ENCODE measurements around the gene LRRC39.

The LRRC39 gene

GRCh38 chr1:100151679-100152078 lies 26.4 kb downstream of the LRRC39 start:
- DNase-seq (ENCODE audit: low read depth in 4 of 4, low spot score in 1 of 4) = no peak

GRCh38 chr1:100147875-100148274 lies 30.2 kb downstream of the LRRC39 start:
- no peak for DNase-seq (ENCODE audit: low read depth in 4 of 4, low spot score in 1 of 4)

- DNase-seq (ENCODE audit: low read depth in 4 of 4, low spot score in 1 of 4) = no peak
These were observed 31.1 kb downstream of the LRRC39 start for GRCh38 chr1:100146958-100147357.

- DNase-seq (ENCODE audit: low read depth in 4 of 4, low spot score in 1 of 4) = no peak
These were observed 32.9 kb downstream of the LRRC39 start for GRCh38 chr1:100145116-100145515.

- DNase-seq (ENCODE audit: low read depth in 4 of 4, low spot score in 1 of 4) = no peak
These were observed 35.7 kb downstream of the LRRC39 start for GRCh38 chr1:100142343-100142742.

GRCh38 chr1:100141192-100141591 lies 36.9 kb downstream of the LRRC39 start:
- no peak for DNase-seq (ENCODE audit: low read depth in 4 of 4, low spot score in 1 of 4)

- DNase-seq (ENCODE audit: low read depth in 4 of 4, low spot score in 1 of 4) = no peak
These were observed 40.5 kb downstream of the LRRC39 start for GRCh38 chr1:100137602-100138001.

GRCh38 chr1:100134872-100135271 lies 43.2 kb downstream of the LRRC39 start:
- DNase-seq (ENCODE audit: low read depth in 4 of 4, low spot score in 1 of 4) = no peak

- peak; percentile 77 to 91 (median 85) for DNase-seq (ENCODE audit: low read depth in 4 of 4, low spot score in 1 of 4)
These were observed 45.2 kb downstream of the LRRC39 start, which contains the start of the genes SASS6 and TRMT13 for GRCh38 chr1:100132566-100133477. SASS6 (minus strand) TSS chr1:100132930; CDS start chr1:100132814, 116 bp downstream. TRMT13 (plus strand) TSS chr1:100133163; CDS start chr1:100133169, 6 bp downstream.

GRCh38 chr1:100131623-100132022 lies 46.4 kb downstream of the LRRC39 start:
- no peak for DNase-seq (ENCODE audit: low read depth in 4 of 4, low spot score in 1 of 4)

- no peak for DNase-seq (ENCODE audit: low read depth in 4 of 4, low spot score in 1 of 4)
These were observed 47.4 kb downstream of the LRRC39 start for GRCh38 chr1:100130552-100131077.

- DNase-seq (ENCODE audit: low read depth in 4 of 4, low spot score in 1 of 4) = no peak
These were observed 50.8 kb downstream of the LRRC39 start for GRCh38 chr1:100127226-100127625.

- DNase-seq (ENCODE audit: low read depth in 4 of 4, low spot score in 1 of 4) = no peak
These were observed 55.9 kb downstream of the LRRC39 start for GRCh38 chr1:100122177-100122576.

GRCh38 chr1:100115524-100115923 lies 62.5 kb downstream of the LRRC39 start:
- DNase-seq (ENCODE audit: low read depth in 4 of 4, low spot score in 1 of 4) = no peak

GRCh38 chr1:100109554-100110066 lies 68.4 kb downstream of the LRRC39 start:
- DNase-seq (ENCODE audit: low read depth in 4 of 4, low spot score in 1 of 4) = no peak

- DNase-seq (ENCODE audit: low read depth in 4 of 4, low spot score in 1 of 4) = no peak
These were observed 70.4 kb downstream of the LRRC39 start for GRCh38 chr1:100107696-100108095.

- no peak for DNase-seq (ENCODE audit: low read depth in 4 of 4, low spot score in 1 of 4)
These were observed 76.5 kb downstream of the LRRC39 start for GRCh38 chr1:100101564-100101963.

GRCh38 chr1:100100202-100100601 lies 77.9 kb downstream of the LRRC39 start:
- DNase-seq (ENCODE audit: low read depth in 4 of 4, low spot score in 1 of 4) = no peak
